ENCODE measurements around the gene SAXO2.

GRCh38 chr15:82317091-82317489 lies 54.5 kb downstream of the SAXO2 start:
- TF ChIP-seq, protein P1, sequence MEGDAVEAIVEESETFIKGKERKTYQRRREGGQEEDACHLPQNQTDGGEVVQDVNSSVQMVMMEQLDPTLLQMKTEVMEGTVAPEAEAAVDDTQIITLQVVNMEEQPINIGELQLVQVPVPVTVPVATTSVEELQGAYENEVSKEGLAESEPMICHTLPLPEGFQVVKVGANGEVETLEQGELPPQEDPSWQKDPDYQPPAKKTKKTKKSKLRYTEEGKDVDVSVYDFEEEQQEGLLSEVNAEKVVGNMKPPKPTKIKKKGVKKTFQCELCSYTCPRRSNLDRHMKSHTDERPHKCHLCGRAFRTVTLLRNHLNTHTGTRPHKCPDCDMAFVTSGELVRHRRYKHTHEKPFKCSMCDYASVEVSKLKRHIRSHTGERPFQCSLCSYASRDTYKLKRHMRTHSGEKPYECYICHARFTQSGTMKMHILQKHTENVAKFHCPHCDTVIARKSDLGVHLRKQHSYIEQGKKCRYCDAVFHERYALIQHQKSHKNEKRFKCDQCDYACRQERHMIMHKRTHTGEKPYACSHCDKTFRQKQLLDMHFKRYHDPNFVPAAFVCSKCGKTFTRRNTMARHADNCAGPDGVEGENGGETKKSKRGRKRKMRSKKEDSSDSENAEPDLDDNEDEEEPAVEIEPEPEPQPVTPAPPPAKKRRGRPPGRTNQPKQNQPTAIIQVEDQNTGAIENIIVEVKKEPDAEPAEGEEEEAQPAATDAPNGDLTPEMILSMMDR (IDR thresholded peaks at IDR 0.05; ENCODE audit: low read depth, low read length): no peak
- TF ChIP-seq EZH2phosphoT487 (IDR thresholded peaks at IDR 0.05; ENCODE audit: low read depth): no peak

Measured in OCI-LY3 (cell line).